Epithelial cell of esophagus (primary cell): ENCODE data around the gene KIF5B.
"Not testable (repeated sequence)": the region's sequence is repeated elsewhere in the genome, so short reads cannot be mapped to it uniquely, and the experiment has no call there.

Source experiments
- DNase-seq: peaks from one replicate; pipeline ENCODE4 v3.0.0; 2010; ENCODE audit warnings: low read depth
- H3K4me3 ChIP-seq: 2 replicates; pipeline ENCODE4 v1.5.1; 2011; ENCODE audit warnings: mild to moderate bottlenecking, low read length, control low read depth
- CTCF ChIP-seq: IDR thresholded peaks from 2 replicates; pipeline ENCODE4 v1.5.1; 2011; ENCODE audit warnings: low read depth, mild to moderate bottlenecking, low read length, control low read depth, inconsistent platforms; ENCODE audit not compliant: insufficient read depth; ENCODE audit errors: missing control alignments

Gene KIF5B

GRCh38 chr10:32073128-32073527 is 16.9 kb upstream of the KIF5B start:
- H3K4me3 ChIP-seq, result no peak overlapping the region
- no peak for DNase-seq
- no peak for TF ChIP-seq CTCF

DNA sequence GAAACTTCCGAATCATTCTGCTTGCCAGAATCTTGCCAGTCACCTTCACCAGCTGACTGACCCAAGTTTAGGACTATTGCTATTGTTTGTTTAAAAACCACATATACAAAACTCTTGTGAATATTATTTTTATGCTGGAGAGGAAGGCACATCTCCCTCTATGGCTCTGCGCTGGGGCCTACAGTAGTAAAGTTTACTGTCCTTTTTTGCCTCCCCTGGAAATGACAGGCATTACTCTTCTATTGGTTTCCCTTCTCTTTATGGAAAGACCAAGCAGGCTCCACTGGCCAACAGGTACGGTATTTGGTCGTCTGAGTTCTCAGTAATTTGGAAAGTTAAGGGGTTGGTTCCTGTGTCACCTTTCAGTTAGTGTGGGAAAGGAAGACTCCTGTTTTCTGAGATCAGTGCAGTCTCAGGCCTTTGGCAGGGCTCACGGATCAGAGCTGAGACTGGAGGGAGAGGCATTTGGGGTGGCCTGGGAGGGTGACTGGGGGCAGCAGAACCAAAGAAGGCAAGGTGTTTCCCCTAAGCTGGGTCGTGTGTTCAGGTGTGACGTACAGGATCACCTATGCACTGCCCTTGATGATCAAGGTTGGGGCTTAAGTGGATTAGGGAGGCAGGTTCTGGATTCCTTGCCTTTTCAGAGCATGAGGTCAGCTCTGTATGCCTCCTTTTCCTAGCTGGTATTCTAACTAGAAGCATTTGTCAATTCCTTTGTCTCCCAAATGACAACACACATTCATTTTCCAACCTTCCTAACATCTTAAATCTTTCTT is 16.0 kb upstream of the KIF5B start:
- no peak overlapping the region for H3K4me3 ChIP-seq
- DNase-seq, result no peak
- no peak for TF ChIP-seq CTCF

DNA sequence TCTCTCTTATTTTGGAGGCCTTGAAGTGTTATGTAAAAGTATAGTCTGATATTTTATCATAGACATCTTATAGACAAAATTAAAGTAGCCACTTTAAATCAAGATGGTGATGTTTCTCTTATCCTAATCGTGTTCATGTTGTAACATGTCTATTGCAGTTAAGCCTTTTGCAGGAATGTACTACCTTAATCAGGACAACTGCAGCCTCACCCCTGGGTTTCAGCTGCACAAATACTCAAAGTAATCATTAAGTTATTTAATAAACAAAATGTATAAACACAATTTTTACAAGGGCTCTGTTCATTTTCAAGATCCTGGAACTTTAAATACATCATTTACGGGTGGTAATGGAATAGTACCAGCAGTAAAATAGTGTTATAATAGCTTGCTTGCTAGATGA is 14.4 kb upstream of the KIF5B start:
- no peak for TF ChIP-seq CTCF
- DNase-seq, result peak; percentile 64
- no peak overlapping the region for H3K4me3 ChIP-seq

DNA sequence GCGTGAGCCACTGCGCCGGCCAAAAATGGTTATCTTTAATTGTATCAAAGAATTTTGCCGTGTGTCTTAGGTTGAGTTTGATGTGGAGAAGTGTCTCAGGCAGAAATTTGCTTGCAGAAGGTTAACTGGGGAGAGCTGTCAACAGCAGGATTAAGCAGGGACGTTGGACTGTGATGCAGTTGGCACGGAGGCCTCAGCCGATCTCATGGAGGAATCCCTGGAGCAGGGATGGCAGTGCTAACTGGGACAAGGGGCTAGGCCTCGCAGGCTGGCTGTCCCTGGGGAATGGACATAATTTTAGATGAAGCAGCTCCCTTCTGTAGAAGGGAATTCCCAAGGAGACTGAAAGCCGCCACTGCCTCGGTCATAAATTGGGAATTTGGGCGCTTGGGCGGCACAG is 12.3 kb upstream of the KIF5B start:
- TF ChIP-seq CTCF, result no peak
- DNase-seq, result no peak
- H3K4me3 ChIP-seq, result no peak overlapping the region

DNA sequence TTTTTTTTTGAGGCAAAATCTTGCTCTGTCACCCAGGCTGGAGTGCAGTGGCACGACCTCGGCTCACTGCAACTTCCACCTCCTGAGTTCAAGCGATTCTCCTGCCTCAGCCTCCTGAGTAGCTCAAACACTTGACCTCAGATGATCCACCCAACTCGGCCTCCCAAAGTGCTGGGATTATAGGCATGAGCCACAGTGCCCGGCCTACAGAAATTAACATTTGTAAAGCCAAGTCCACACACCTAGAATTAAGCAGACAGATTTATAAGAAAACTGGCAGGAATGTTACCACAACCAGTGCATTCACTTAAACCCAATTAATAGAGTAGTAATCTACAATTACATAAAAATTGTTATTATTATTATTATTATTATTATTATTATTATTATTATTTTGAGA is 11.7 kb upstream of the KIF5B start:
- DNase-seq, H3K4me3 ChIP-seq: not testable (repeated sequence)

GRCh38 chr10:32065856-32066255 is 9.6 kb upstream of the KIF5B start:
- TF ChIP-seq CTCF, result no peak
- peak; percentile 58 for DNase-seq
- no peak overlapping the region for H3K4me3 ChIP-seq

DNA sequence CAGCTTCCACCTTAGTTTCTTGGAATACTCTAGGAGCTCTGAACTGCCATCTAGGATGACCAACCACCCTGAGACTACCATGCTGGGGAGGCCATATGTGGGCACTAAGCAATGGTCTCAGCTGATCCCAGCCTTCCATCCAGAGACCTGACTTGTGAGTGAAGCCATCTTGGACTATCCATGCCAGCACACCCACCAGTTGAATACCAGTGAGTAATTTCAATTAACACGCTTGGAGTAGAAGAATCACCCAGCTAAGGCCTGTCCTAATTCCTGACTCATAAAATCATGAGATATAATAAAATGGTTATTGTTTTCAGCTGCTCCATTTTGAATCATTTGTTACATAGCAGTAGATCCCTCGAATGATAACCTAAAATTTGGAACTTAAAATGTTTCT is 5.2 kb upstream of the KIF5B start:
- peak; percentile 37 for DNase-seq
- no peak overlapping the region for H3K4me3 ChIP-seq
- no peak for TF ChIP-seq CTCF
